Measurements from ENCODE around the gene ANKS1B. TPM values are rescaled to one million over a fixed set of nuclear protein-coding genes. Genes with fewer than 3 reads are reported as not detected.

ANKS1B gene
- total and polyA plus RNA-seq, 10 of the 15 experiments (the other 5 are each of a cell fraction or from before 2014, with no cell fraction given) = 0.16 to 1.3 (median 0.82) TPM; not detected in 7

GRCh38 chr12:99002731-99003130 is 982.0 kb downstream of the ANKS1B start:
- no peaks in the 10 kb centered on the region for H3K4me1 ChIP-seq (ENCODE audit: control insufficient read depth, insufficient read depth, low read length)
- ATAC-seq (no peak), DNase-seq (ENCODE audit: low read depth, low spot score) (no peak), FAIRE-seq (no peak)
- H3K4me2 ChIP-seq (ENCODE audit: control insufficient read depth, insufficient read depth) = no peak overlapping the region
- H3K9ac ChIP-seq (ENCODE audit: control insufficient read depth, insufficient read depth, low read length) = no peak overlapping the region
- in situ Hi-C loops (cut with MboI) (no loop called here), intact Hi-C loops (cut with micrococcal nuclease; ENCODE audit: unreplicated experiment) (no loop called here)
- ChIA-PET POLR2A (no interaction called here), SMC1A (ENCODE audit: uncharacterized antibody, unreplicated experiment) (no interaction called here), CTCF (interaction anchor here (0.6 kb wide), 1 partner anchor 369 kb away, joined by 3 read pairs; no protein-coding TSS in a partner anchor), RAD21 (ENCODE audit: unreplicated experiment) (no interaction called here)
- TF ChIP-seq ZNF384 (IDR thresholded peaks at IDR 0.05; ENCODE audit: borderline replicate concordance, low read depth, low read length) (no peak), CEBPZ (IDR thresholded peaks at IDR 0.05; ENCODE audit: low read depth, low read length) (no peak), ZSCAN29 (IDR thresholded peaks at IDR 0.05) (no peak), TCF7 (IDR thresholded peaks at IDR 0.05; ENCODE audit: borderline replicate concordance) (no peak), FOXM1 (IDR thresholded peaks at IDR 0.05; ENCODE audit: low read depth, low read length) (no peak), CEBPB (IDR thresholded peaks at IDR 0.05; ENCODE audit: borderline replicate concordance in 1 of 2, low read depth in 2 of 2, low read length in 2 of 2) (no peak), ELK1 (IDR thresholded peaks at IDR 0.05; ENCODE audit: low read depth, low read length) (no peak), PKNOX1 (IDR thresholded peaks at IDR 0.05) (no peak), HDAC2 (IDR thresholded peaks at IDR 0.05) (no peak)
- H4K20me1 ChIP-seq (ENCODE audit: control insufficient read depth, insufficient read depth) = no peaks in the 10 kb centered on the region
- H3K36me3 ChIP-seq (ENCODE audit: control insufficient read depth in 2 of 2, insufficient read depth in 2 of 2, low read length in 1 of 2) = no peaks in the 10 kb centered on the region
- no peaks in the 10 kb centered on the region for H3K9me3 ChIP-seq (replicated peaks; ENCODE audit: control insufficient read depth, insufficient read depth, low read length)
- 95% methylated on average over 3 of the region's 3 CpGs for WGBS (ENCODE audit: insufficient coverage, insufficient replicate concordance, low lambda C conversion rate, missing lambda C conversion rate)
- BruUV-seq (replicated peaks) = no TSS peak
- no peak overlapping the region for H2AFZ ChIP-seq (ENCODE audit: control insufficient read depth, low read depth, low read length)
- no peak overlapping the region for H3K27ac ChIP-seq (ENCODE audit: control insufficient read depth, insufficient read depth)
- no peaks in the 10 kb centered on the region; a peak in 1 of 4 replicates for H3K27me3 ChIP-seq (replicated peaks in 1 of 2; ENCODE audit: control insufficient read depth in 2 of 2, insufficient read depth in 2 of 2, low read length in 1 of 2)
- no peak overlapping the region for H3K4me3 ChIP-seq
- no peaks in the 10 kb centered on the region for H3K79me2 ChIP-seq (ENCODE audit: control insufficient read depth, insufficient read depth, low read length)
